HEK293 (cell line): ENCODE results near the gene EPHA2.

Source experiments
- FEZF1 ChIP-seq: fragments of 450-650 bp; formaldehyde crosslinking; IDR thresholded peaks from 2 replicates; pipeline ENCODE4 v1.5.1; 2016; ENCODE audit warnings: missing biosample characterization, missing genetic modification characterization
- GLI4 ChIP-seq: fragments of 450-650 bp; formaldehyde crosslinking; IDR thresholded peaks from 2 replicates; pipeline ENCODE4 v1.5.1; 2016; ENCODE audit warnings: missing biosample characterization, missing genetic modification characterization
- HOXC10 ChIP-seq: sonication (generic); formaldehyde crosslinking; IDR thresholded peaks from 2 replicates; pipeline ENCODE4 v1.8.1; 2023; ENCODE audit warnings: mild to moderate bottlenecking, missing genetic modification reagents
- HOXD13 ChIP-seq: sonication (generic); formaldehyde crosslinking; IDR thresholded peaks from 2 replicates; pipeline ENCODE4 v1.8.0; 2022; ENCODE audit warnings: missing genetic modification reagents, borderline replicate concordance
- INSM2 ChIP-seq: fragments of 450-650 bp; formaldehyde crosslinking; IDR thresholded peaks from 2 replicates; pipeline ENCODE4 v1.5.1; 2016; ENCODE audit warnings: missing biosample characterization, missing genetic modification characterization
- KLF10 ChIP-seq: fragments of 450-650 bp; IDR thresholded peaks from 2 replicates; pipeline ENCODE4 v1.5.1; 2018; ENCODE audit warnings: missing biosample characterization, mild to moderate bottlenecking, missing genetic modification characterization
- KLF8 ChIP-seq: fragments of 450-650 bp; formaldehyde crosslinking; IDR thresholded peaks from 2 replicates; pipeline ENCODE4 v1.5.1; 2016; ENCODE audit warnings: missing biosample characterization, missing genetic modification characterization
- SALL2 ChIP-seq: fragments of 450-650 bp; formaldehyde crosslinking; IDR thresholded peaks from 2 replicates; pipeline ENCODE4 v1.5.0; 2017; ENCODE audit warnings: missing biosample characterization, mild to moderate bottlenecking, missing genetic modification characterization, borderline replicate concordance
- SP2 ChIP-seq: fragments of 450-650 bp; formaldehyde crosslinking; IDR thresholded peaks from 2 replicates; pipeline ENCODE4 v1.5.1; 2016; ENCODE audit warnings: missing biosample characterization, missing genetic modification characterization
- SP7 ChIP-seq: fragments of 450-650 bp; formaldehyde crosslinking; IDR thresholded peaks from 2 replicates; pipeline ENCODE4 v1.5.1; 2016; ENCODE audit warnings: missing biosample characterization, missing genetic modification characterization
- ZBTB44 ChIP-seq: fragments of 450-650 bp; IDR thresholded peaks from 2 replicates; pipeline ENCODE4 v1.5.1; 2018; ENCODE audit warnings: missing biosample characterization, mild to moderate bottlenecking, missing genetic modification characterization
- ZIC2 ChIP-seq: fragments of 450-650 bp; formaldehyde crosslinking; IDR thresholded peaks from 2 replicates; pipeline ENCODE4 v1.5.1; 2016; ENCODE audit warnings: missing biosample characterization, missing genetic modification characterization
- ZNF132 ChIP-seq: fragments of 450-650 bp; formaldehyde crosslinking; IDR thresholded peaks from 2 replicates; pipeline ENCODE4 v1.5.1; 2017; ENCODE audit warnings: missing biosample characterization, missing genetic modification characterization, borderline replicate concordance
- ZNF148 ChIP-seq: fragments of 450-650 bp; formaldehyde crosslinking; IDR thresholded peaks from 2 replicates; pipeline ENCODE4 v1.5.0; 2017; ENCODE audit warnings: missing biosample characterization, missing genetic modification characterization, borderline replicate concordance
- ZNF184 ChIP-seq: fragments of 450-650 bp; IDR thresholded peaks from 2 replicates; pipeline ENCODE4 v1.5.1; 2018; ENCODE audit warnings: missing biosample characterization, mild to moderate bottlenecking, missing genetic modification characterization
- ZNF24 ChIP-seq: fragments of 450-650 bp; formaldehyde crosslinking; IDR thresholded peaks from 2 replicates; pipeline ENCODE4 v1.5.1; 2016; ENCODE audit warnings: missing biosample characterization, missing genetic modification characterization
- ZNF292 ChIP-seq: fragments of 450-650 bp; formaldehyde crosslinking; IDR thresholded peaks from 2 replicates; pipeline ENCODE4 v1.5.1; 2016; ENCODE audit warnings: low read depth, missing biosample characterization, missing genetic modification characterization, borderline replicate concordance
- ZNF366 ChIP-seq: fragments of 450-650 bp; formaldehyde crosslinking; conservative IDR thresholded peaks from 2 replicates; pipeline ENCODE4 v1.5.1; 2016; ENCODE audit warnings: missing biosample characterization, missing genetic modification characterization
- ZNF394 ChIP-seq: fragments of 450-650 bp; formaldehyde crosslinking; IDR thresholded peaks from 2 replicates; pipeline ENCODE4 v1.5.1; 2016; ENCODE audit warnings: missing biosample characterization, missing genetic modification characterization, mild to moderate bottlenecking, moderate library complexity, borderline replicate concordance
- ZNF433 ChIP-seq: fragments of 450-650 bp; formaldehyde crosslinking; IDR thresholded peaks from 2 replicates; pipeline ENCODE4 v1.5.1; 2016; ENCODE audit warnings: missing biosample characterization, missing genetic modification characterization, low read depth
- ZNF521 ChIP-seq: fragments of 450-650 bp; formaldehyde crosslinking; IDR thresholded peaks from 2 replicates; pipeline ENCODE4 v1.5.1; 2017; ENCODE audit warnings: missing biosample characterization, mild to moderate bottlenecking, missing genetic modification characterization
- ZNF530 ChIP-seq: fragments of 450-650 bp; formaldehyde crosslinking; IDR thresholded peaks from 2 replicates; pipeline ENCODE4 v1.5.1; 2016; ENCODE audit warnings: low read depth, missing biosample characterization, missing genetic modification characterization
- ZNF549 ChIP-seq: fragments of 450-650 bp; IDR thresholded peaks from 2 replicates; pipeline ENCODE4 v1.5.1; 2018; ENCODE audit warnings: missing biosample characterization, missing genetic modification characterization, mild to moderate bottlenecking, inconsistent platforms, moderate library complexity
- ZNF580 ChIP-seq: fragments of 450-650 bp; formaldehyde crosslinking; IDR thresholded peaks from 2 replicates; pipeline ENCODE4 v1.5.1; 2016; ENCODE audit warnings: missing biosample characterization, missing genetic modification characterization
- ZNF585B ChIP-seq: fragments of 450-650 bp; formaldehyde crosslinking; IDR thresholded peaks from 2 replicates; pipeline ENCODE4 v1.5.1; 2016; ENCODE audit warnings: missing biosample characterization, missing genetic modification characterization
- ZNF660 ChIP-seq: fragments of 450-650 bp; IDR thresholded peaks from 2 replicates; pipeline ENCODE4 v1.5.1; 2018; ENCODE audit warnings: missing biosample characterization, mild to moderate bottlenecking, missing genetic modification characterization
- ZNF707 ChIP-seq: fragments of 450-650 bp; formaldehyde crosslinking; IDR thresholded peaks from 2 replicates; pipeline ENCODE4 v1.5.1; 2016; ENCODE audit warnings: missing biosample characterization, missing genetic modification characterization
- ZNF76 ChIP-seq: fragments of 450-650 bp; formaldehyde crosslinking; IDR thresholded peaks from 2 replicates; pipeline ENCODE4; 2016; ENCODE audit warnings: low read depth, missing biosample characterization, missing genetic modification characterization, borderline replicate concordance
- ZNF768 ChIP-seq: fragments of 450-650 bp; formaldehyde crosslinking; IDR thresholded peaks from 2 replicates; pipeline ENCODE4 v1.5.1; 2018; ENCODE audit warnings: missing biosample characterization, mild to moderate bottlenecking, missing genetic modification characterization
- ZNF776 ChIP-seq: fragments of 450-650 bp; formaldehyde crosslinking; IDR thresholded peaks from 2 replicates; pipeline ENCODE4 v1.5.0; 2017; ENCODE audit warnings: missing biosample characterization, missing genetic modification characterization, borderline replicate concordance
- ZNF785 ChIP-seq: fragments of 450-650 bp; formaldehyde crosslinking; IDR thresholded peaks from 2 replicates; pipeline ENCODE4 v1.5.1; 2016; ENCODE audit warnings: missing biosample characterization, missing genetic modification characterization
- ZSCAN4 ChIP-seq: fragments of 450-650 bp; formaldehyde crosslinking; IDR thresholded peaks from 2 replicates; pipeline ENCODE4 v1.5.1; 2017; ENCODE audit warnings: missing biosample characterization, missing genetic modification characterization
- ZXDB ChIP-seq: fragments of 450-650 bp; formaldehyde crosslinking; IDR thresholded peaks from 2 replicates; pipeline ENCODE4 v1.5.1; 2016; ENCODE audit warnings: missing biosample characterization, missing genetic modification characterization

The EPHA2 gene

GRCh38 chr1:16146279-16147155, 9.4 kb downstream of the EPHA2 start (continued):
- TF ChIP-seq ZNF549 (tag by site-specific recombination): no peak
- TF ChIP-seq ZIC2 (tag by site-specific recombination): peak; percentile 99
- TF ChIP-seq ZNF394 (tag by site-specific recombination): peak; percentile 43; the same call in 1 of the 2 replicates
- no peak for TF ChIP-seq ZNF785 (tag by site-specific recombination)
- no peak for TF ChIP-seq ZNF776
- no peak for TF ChIP-seq ZNF521
- no peak for TF ChIP-seq ZBTB44 (tag by site-specific recombination)
- peak; percentile 58; the same call in 1 of the 2 replicates for TF ChIP-seq INSM2 (tag by site-specific recombination)
- no peak for TF ChIP-seq ZNF707 (tag by site-specific recombination)
- TF ChIP-seq ZNF660 (tag by site-specific recombination): 0 out of 2 replicates have a peak, but pooled peaks have one; percentile 41
- TF ChIP-seq ZXDB: peak; percentile 54; the same call in 1 of the 2 replicates
- no peak for TF ChIP-seq ZNF148 (tag by site-specific recombination)
- TF ChIP-seq ZNF580 (tag by site-specific recombination): no peak
- TF ChIP-seq SALL2 (tag by site-specific recombination): no peak
- no peak for TF ChIP-seq ZNF292
- TF ChIP-seq ZNF433 (tag by site-specific recombination): no peak
- no peak for TF ChIP-seq ZSCAN4 (tag by site-specific recombination)
- TF ChIP-seq KLF8 (tag by site-specific recombination): peak; percentile 58; the same call in 1 of the 2 replicates
- no peak for TF ChIP-seq ZNF585B (tag by site-specific recombination)
- TF ChIP-seq ZNF132 (tag by site-specific recombination): no peak
- TF ChIP-seq HOXD13 (CRISPR knock-in tag): no peak
- TF ChIP-seq HOXC10 (CRISPR knock-in tag): no peak
- TF ChIP-seq KLF10: peak; percentile 78
- 0 out of 2 replicates have a peak, but pooled peaks have one; percentile 19 for TF ChIP-seq ZNF184 (tag by site-specific recombination)
- TF ChIP-seq ZNF76 (tag by site-specific recombination): no peak
- TF ChIP-seq ZNF366 (tag by site-specific recombination): no peak
- no peak for TF ChIP-seq FEZF1 (tag by site-specific recombination)
- TF ChIP-seq ZNF768: no peak
- TF ChIP-seq ZNF24 (tag by site-specific recombination): 0 out of 2 replicates have a peak, but pooled peaks have one; percentile 40
- TF ChIP-seq ZNF530: no peak
- TF ChIP-seq GLI4 (tag by site-specific recombination): no peak
- peak; percentile 83 for TF ChIP-seq SP7 (tag by site-specific recombination)
- TF ChIP-seq SP2: 0 out of 2 replicates have a peak, but pooled peaks have one; percentile 12
